LNCAP (cell line): ENCODE results near the gene RAB3IP.

Source experiments
- TF ChIP-seq, protein P1 (sequence below): fragments of 450-650 bp; IDR thresholded peaks from 2 replicates; pipeline ENCODE4 v1.5.1; 2017; ENCODE audit warnings: mild to moderate bottlenecking

The RAB3IP gene

DNA sequence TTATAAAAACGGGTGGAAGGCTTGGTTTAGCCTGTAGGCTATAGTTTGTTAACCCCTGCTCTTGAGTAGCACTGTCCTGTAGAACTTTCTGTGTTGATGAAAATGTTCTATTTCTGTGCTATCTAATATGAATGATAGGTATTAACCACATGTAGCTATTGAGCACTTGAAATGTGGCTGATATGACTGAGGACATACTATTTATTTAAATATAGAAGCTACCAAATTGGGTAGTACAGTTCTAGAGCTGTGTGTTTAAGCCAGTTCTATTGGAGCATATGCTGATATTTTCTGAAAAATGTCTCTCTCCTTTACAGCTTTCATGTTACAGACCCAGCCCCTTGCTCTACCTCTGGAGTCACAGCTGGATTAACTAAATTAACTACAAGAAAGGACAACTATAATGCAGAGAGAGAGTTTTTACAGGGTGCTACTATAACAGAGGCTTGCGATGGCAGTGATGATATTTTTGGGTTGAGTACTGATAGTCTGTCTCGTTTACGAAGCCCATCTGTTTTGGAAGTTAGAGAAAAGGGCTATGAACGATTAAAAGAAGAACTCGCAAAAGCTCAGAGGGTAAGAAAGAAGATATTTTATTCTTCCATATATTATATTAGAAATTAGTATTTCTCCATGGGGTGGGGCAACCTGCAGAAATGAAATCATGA, 17.6 kb downstream of the RAB3IP start:
- TF ChIP-seq, protein P1, sequence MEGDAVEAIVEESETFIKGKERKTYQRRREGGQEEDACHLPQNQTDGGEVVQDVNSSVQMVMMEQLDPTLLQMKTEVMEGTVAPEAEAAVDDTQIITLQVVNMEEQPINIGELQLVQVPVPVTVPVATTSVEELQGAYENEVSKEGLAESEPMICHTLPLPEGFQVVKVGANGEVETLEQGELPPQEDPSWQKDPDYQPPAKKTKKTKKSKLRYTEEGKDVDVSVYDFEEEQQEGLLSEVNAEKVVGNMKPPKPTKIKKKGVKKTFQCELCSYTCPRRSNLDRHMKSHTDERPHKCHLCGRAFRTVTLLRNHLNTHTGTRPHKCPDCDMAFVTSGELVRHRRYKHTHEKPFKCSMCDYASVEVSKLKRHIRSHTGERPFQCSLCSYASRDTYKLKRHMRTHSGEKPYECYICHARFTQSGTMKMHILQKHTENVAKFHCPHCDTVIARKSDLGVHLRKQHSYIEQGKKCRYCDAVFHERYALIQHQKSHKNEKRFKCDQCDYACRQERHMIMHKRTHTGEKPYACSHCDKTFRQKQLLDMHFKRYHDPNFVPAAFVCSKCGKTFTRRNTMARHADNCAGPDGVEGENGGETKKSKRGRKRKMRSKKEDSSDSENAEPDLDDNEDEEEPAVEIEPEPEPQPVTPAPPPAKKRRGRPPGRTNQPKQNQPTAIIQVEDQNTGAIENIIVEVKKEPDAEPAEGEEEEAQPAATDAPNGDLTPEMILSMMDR, result no peak

DNA sequence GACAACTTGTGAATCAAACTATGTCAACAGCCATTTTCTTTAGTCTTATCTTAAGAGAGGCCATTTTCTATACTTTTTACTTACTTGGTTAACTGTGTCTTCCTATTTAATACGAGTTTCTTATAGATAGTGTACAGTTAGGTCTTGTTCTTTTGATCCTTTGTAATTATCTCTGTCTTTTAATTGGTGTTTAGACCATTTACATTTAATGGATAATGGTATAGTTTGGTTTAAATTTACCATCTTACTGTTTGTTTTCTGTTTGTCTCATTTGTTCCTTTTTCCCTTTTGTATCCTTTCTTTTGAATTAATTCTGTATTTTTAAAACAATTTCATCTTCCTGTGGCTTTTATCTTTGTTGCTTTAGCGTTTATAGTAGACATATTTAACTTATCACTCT, 19.4 kb downstream of the RAB3IP start:
- TF ChIP-seq, protein P1, result no peak

GRCh38 chr12:69765515-69765914, 26.9 kb downstream of the RAB3IP start:
- TF ChIP-seq, protein P1, result no peak

GRCh38 chr12:69766260-69766659, 27.6 kb downstream of the RAB3IP start:
- TF ChIP-seq, protein P1, result no peak

GRCh38 chr12:69779928-69780327, 41.3 kb downstream of the RAB3IP start:
- TF ChIP-seq, protein P1, result peak; percentile 78

GRCh38 chr12:69783365-69783764, 44.7 kb downstream of the RAB3IP start:
- TF ChIP-seq, protein P1, result no peak

DNA sequence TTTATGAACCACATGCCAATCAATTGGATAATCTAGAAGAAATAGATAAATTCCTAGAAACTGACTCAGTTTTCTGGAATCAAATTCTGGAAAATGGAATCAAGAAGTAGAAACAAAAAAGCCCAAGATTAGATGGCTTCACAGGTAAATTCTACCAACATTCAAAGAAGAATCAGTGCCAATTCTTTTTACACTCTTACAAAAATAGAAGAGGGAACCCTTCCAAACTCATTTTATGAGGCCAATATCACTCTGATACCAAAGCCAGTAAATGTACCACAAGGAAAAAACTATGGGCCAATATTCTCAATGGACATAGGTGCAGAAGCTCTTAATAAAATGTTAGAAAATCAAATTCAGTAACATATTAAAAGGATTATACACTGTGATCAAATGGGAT, 50.7 kb downstream of the RAB3IP start:
- TF ChIP-seq, protein P1, result no peak

DNA sequence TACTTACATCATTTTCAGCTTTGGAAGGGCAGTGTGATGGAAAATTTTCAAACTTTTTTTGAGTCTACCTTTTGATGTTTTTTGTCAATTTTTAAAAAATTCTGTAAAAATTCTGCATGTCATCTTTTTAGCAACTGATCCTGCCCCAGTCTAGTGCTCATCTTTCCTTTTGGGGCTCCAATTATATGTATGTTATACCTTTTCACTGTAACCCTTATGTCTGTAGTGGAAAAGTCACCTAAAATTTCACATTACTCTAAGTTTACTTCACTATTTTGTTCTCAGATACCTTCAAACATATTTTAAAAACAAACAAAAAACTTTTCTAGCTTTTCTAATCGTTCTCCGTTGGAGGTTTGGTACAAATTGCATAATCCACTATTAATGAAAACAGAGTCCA, 53.9 kb downstream of the RAB3IP start:
- TF ChIP-seq, protein P1, result no peak
